B cell (primary cell): ENCODE data around the gene TEX19. TPM values are rescaled to one million over a fixed set of nuclear protein-coding genes. Genes with fewer than 3 reads are reported as not detected.

Source experiments
- ATAC-seq: fragments of 200-7000 bp; cut with Tn5 transposase; one replicate; pipeline ENCODE4 v1.10.0; 2021; ENCODE audit warnings: low read depth, mild to moderate bottlenecking, moderate number of reproducible peaks, moderate library complexity
- CTCF ChIA-PET: fragments of 350-600 bp; sonication (Branson Sonifier 250); formaldehyde crosslinking; loops from one replicate; lab custom pipeline; 2021; ENCODE audit warnings: antibody characterized with exemption, inconsistent platforms; lab: Charles Lee
- POLR2A ChIA-PET: fragments of 350-600 bp; sonication (Branson Sonifier 250); formaldehyde crosslinking; loops from one replicate; lab custom pipeline; 2021; ENCODE audit warnings: antibody characterized with exemption; lab: Charles Lee
- DNase-seq: peaks from one replicate; pipeline ENCODE4 v3.0.0; 2013
- H2AFZ ChIP-seq: 2 replicates; pipeline ENCODE4 v1.6.1; 2012; ENCODE audit warnings: mild to moderate bottlenecking, low read depth, low read length; ENCODE audit not compliant: insufficient read depth, poor library complexity, severe bottlenecking
- H3K27ac ChIP-seq, 2 donors: 1 replicate in 1 of 2; 2 replicates in 1 of 2; pipeline ENCODE4 v1.5.1; 2012 to 2013; ENCODE audit warnings: low read length in 2 of 2, mild to moderate bottlenecking in 2 of 2, moderate library complexity in 1 of 2
- H3K27me3 ChIP-seq, 4 experiments: fragments of 200-600 bp in 1 of 4; sonication (generic) in 1 of 4; replicated peaks in 1 of 4; 1 replicate in 2 of 4; 2 replicates in 2 of 4; pipeline versions ENCODE4 v1.6.1 to v1.7.0; 2013 to 2016; ENCODE audit warnings: low read length in 3 of 4, mild to moderate bottlenecking in 2 of 4, mixed read lengths in 1 of 4, moderate library complexity in 1 of 4; ENCODE audit not compliant: insufficient read depth in 4 of 4, control insufficient read depth in 3 of 4; ENCODE audit errors: control extremely low read depth in 1 of 4
- H3K36me3 ChIP-seq, 2 experiments: replicated peaks in 1 of 2; 1 replicate in 1 of 2; 2 replicates in 1 of 2; pipeline versions ENCODE4 v1.6.1 to v1.7.1; 2013; ENCODE audit warnings: low read length in 1 of 2; ENCODE audit not compliant: insufficient read depth in 2 of 2, control insufficient read depth in 1 of 2; ENCODE audit errors: control extremely low read depth in 1 of 2, extremely low read depth in 1 of 2
- H3K4me1 ChIP-seq, 2 donors: fragments of 200-600 bp in 1 of 2; sonication (generic) in 1 of 2; 1 replicate in 1 of 2; 2 replicates in 1 of 2; pipeline versions ENCODE4 v1.5.1 to v1.6.1; 2013 to 2017; ENCODE audit warnings: low read length in 2 of 2; ENCODE audit not compliant: control insufficient read depth in 2 of 2, insufficient read depth in 2 of 2
- H3K4me2 ChIP-seq: replicated peaks from 2 replicates; pipeline ENCODE3; 2012; ENCODE audit warnings: mild to moderate bottlenecking, low read depth, low read length; ENCODE audit not compliant: poor library complexity, severe bottlenecking
- H3K4me3 ChIP-seq, 5 experiments: fragments of 200-600 bp in 1 of 5; sonication (generic) in 1 of 5; 1 replicate in 3 of 5; 2 replicates in 2 of 5; pipeline versions ENCODE4 v1.5.1 to v1.7.0; 2011 to 2016; ENCODE audit warnings: low read length in 4 of 5, mild to moderate bottlenecking in 4 of 5, low read depth in 2 of 5, control low read depth in 1 of 5, moderate library complexity in 1 of 5; ENCODE audit not compliant: insufficient read depth in 1 of 5; ENCODE audit errors: control extremely low read depth in 1 of 5, extremely low read depth in 1 of 5
- H3K79me2 ChIP-seq: fragments of 200-600 bp; sonication (generic); one replicate; pipeline ENCODE4 v1.6.0; 2016; ENCODE audit warnings: low read length; ENCODE audit not compliant: control insufficient read depth, insufficient read depth
- H3K9ac ChIP-seq: fragments of 200-600 bp; sonication (generic); 2 replicates; pipeline ENCODE4 v1.6.1; 2017; ENCODE audit warnings: mild to moderate bottlenecking, low read length, moderate library complexity
- H3K9me3 ChIP-seq, 3 donors: one replicate each; pipeline versions ENCODE4 v1.6.1 to v1.7.1; 2013; ENCODE audit warnings: low read length in 2 of 3; ENCODE audit not compliant: control insufficient read depth in 2 of 3, insufficient read depth in 1 of 3; ENCODE audit errors: control extremely low read depth in 1 of 3
- H4K20me1 ChIP-seq: 2 replicates; pipeline ENCODE4 v1.6.0; 2012; ENCODE audit warnings: mild to moderate bottlenecking, low read length; ENCODE audit not compliant: insufficient read depth, control insufficient read depth, poor library complexity, severe bottlenecking
- H3K27ac Mint-ChIP-seq: one replicate; pipeline ENCODE4 v1.8.0; 2021; ENCODE audit warnings: mixed read lengths
- H3K27me3 Mint-ChIP-seq: one replicate; pipeline ENCODE4 v1.8.0; 2021; ENCODE audit warnings: mixed read lengths
- H3K4me1 Mint-ChIP-seq: one replicate; pipeline ENCODE4 v1.8.0; 2021; ENCODE audit warnings: mixed read lengths
- H3K4me3 Mint-ChIP-seq: one replicate; pipeline ENCODE4 v1.8.0; 2021; ENCODE audit warnings: mixed read lengths
- H3K9me3 Mint-ChIP-seq: one replicate; pipeline ENCODE4 v1.8.0; 2022; ENCODE audit warnings: mixed read lengths; ENCODE audit not compliant: insufficient read depth
- CTCF ChIP-seq: fragments of 200-600 bp; IDR thresholded peaks from one replicate; pipeline ENCODE4 v1.8.0; 2022; ENCODE audit warnings: antibody characterized with exemption, mild to moderate bottlenecking
- EZH2 ChIP-seq: IDR thresholded peaks from 2 replicates; pipeline ENCODE4 v1.6.1; 2012; ENCODE audit warnings: borderline replicate concordance, low read depth, mild to moderate bottlenecking, moderate library complexity, low read length; ENCODE audit not compliant: insufficient read depth, poor library complexity, severe bottlenecking
- whole genome bisulfite sequencing: methylation state at CpG from one replicate; pipeline ENCODE4 v1.1.5; 2013; ENCODE audit warnings: missing lambda C conversion rate; ENCODE audit not compliant: insufficient coverage; 5-methylcytosine and 5-hydroxymethylcytosine counted together
- intact Hi-C: fragments of 100-400 bp; cut with micrococcal nuclease; formaldehyde crosslinking; loops from one replicate; pipeline ENCODE4 v1.10.0; 2022
- polyA plus RNA-seq: library from polyadenylated mRNA; depleted of rRNA; stranded (reverse); fragments of >200 nt; gene quantifications from 2 replicates; pipeline ENCODE4 v1.2.3, GENCODE V29; 2012
- total RNA-seq, 2 donors: library from RNA; stranded (reverse); fragments of 120-200 nt in 1 of 2; gene quantifications; 1 replicate in 1 of 2; 2 replicates in 1 of 2; pipeline versions ENCODE4 v1.2.3 to v1.2.4, GENCODE V29; 2013 to 2022

TEX19 gene
- total and polyA plus RNA-seq, 2 donors (not counting 1 experiment from before 2014, with no cell fraction given), result not detected

- Histone ChIP-seq H3K9ac (no peak overlapping the region), H3K4me3 (no peak overlapping the region), H2AFZ (no peak overlapping the region), H3K9me3 (no peaks in the 10 kb centered on the region), H3K4me2 (no peak overlapping the region), H3K4me1 (peaks cover 4 to 11% of the 10 kb centered on the region in 2 donors), H3K79me2 (peaks cover 31% of the 10 kb centered on the region), H4K20me1 (peaks cover 31% of the 10 kb centered on the region), H3K36me3 (peaks cover 0 to 19% of the 10 kb centered on the region in 2 experiments), H3K27ac (no peak overlapping the region), H3K27me3 (no peaks in the 10 kb centered on the region)
- ATAC-seq (no peak), DNase-seq (no peak)
- Mint-ChIP-seq H3K27ac (no peak overlapping the region), H3K9me3 (no peaks in the 10 kb centered on the region), H3K27me3 (no peaks in the 10 kb centered on the region), H3K4me1 (peaks cover 10% of the 10 kb centered on the region), H3K4me3 (no peak overlapping the region)
- intact Hi-C loops, result no loop called here
- 98% methylated on average over 20 of the region's 21 CpGs for WGBS
- CTCF ChIA-PET, result no interaction called here
- no peak for TF ChIP-seq EZH2
- TF ChIP-seq CTCF, result no peak
- POLR2A ChIA-PET, result interaction anchor here (0.6 kb wide), 1 partner anchor 109 kb away, joined by 6 read pairs; no protein-coding TSS in a partner anchor
Observed at GRCh38 chr17:82408938-82409318, 49.9 kb downstream of the TEX19 start.

- H3K27ac Mint-ChIP-seq, result no peak overlapping the region
Observed at GRCh38 chr17:82410014-82410716, 51.1 kb downstream of the TEX19 start.

More at GRCh38 chr17:82410014-82410716, 51.1 kb downstream of the TEX19 start:
- ATAC-seq (no peak), DNase-seq (no peak)
- Mint-ChIP-seq H3K4me1 (peaks cover 19% of the 10 kb centered on the region), H3K27me3 (no peaks in the 10 kb centered on the region), H3K9me3 (no peaks in the 10 kb centered on the region), H3K4me3 (no peak overlapping the region)
- no peak overlapping the region for H2AFZ ChIP-seq
- peaks cover 41% of the 10 kb centered on the region for H4K20me1 ChIP-seq
- TF ChIP-seq EZH2 (no peak), CTCF (no peak)
- intact Hi-C loops, result loop anchor here (10.0 kb wide), 2 partner anchors 115 to 205 kb away; no protein-coding TSS in a partner anchor
- H3K4me1 ChIP-seq, result peaks cover 4 to 20% of the 10 kb centered on the region in 2 donors
- peaks cover 38% of the 10 kb centered on the region for H3K79me2 ChIP-seq
- ChIA-PET CTCF (interaction anchor here (0.7 kb wide), 2 partner anchors 14 to 109 kb away, joined by 3 read pairs; no protein-coding TSS in a partner anchor), POLR2A (no interaction called here)
- 88% methylated on average over 11 of the region's 14 CpGs for WGBS
- no peak overlapping the region for H3K4me3 ChIP-seq
- no peak overlapping the region for H3K27ac ChIP-seq
- H3K4me2 ChIP-seq, result no peak overlapping the region
- no peaks in the 10 kb centered on the region for H3K9me3 ChIP-seq
- H3K27me3 ChIP-seq, result no peaks in the 10 kb centered on the region
- H3K36me3 ChIP-seq, result peaks cover 0 to 19% of the 10 kb centered on the region in 2 experiments
- H3K9ac ChIP-seq, result no peak overlapping the region
